T-cell (primary cell): ENCODE results near the gene TNFAIP8L1. TPM values are rescaled to one million over a fixed set of nuclear protein-coding genes. Genes with fewer than 3 reads are reported as not detected.

Source experiments
- ATAC-seq, 4 experiments: fragments of 200-7000 bp in 3 of 4; fragments of 150-1000 bp in 1 of 4; cut with Tn5 transposase; replicated peaks in 1 of 4; 1 replicate in 3 of 4; 2 replicates in 1 of 4; pipeline ENCODE4 v1.10.0; 2021; ENCODE audit warnings: moderate library complexity in 3 of 4, mild to moderate bottlenecking in 2 of 4, moderate number of reproducible peaks in 1 of 4
- CTCF ChIA-PET, 2 donors: fragments of 300-600 bp; sonication (Branson Sonifier 250); formaldehyde crosslinking; loops; one replicate each; lab custom pipeline; 2022; ENCODE audit warnings: antibody characterized with exemption in 2 of 2; lab: Charles Lee
- POLR2A ChIA-PET, 2 donors: fragments of 300-600 bp; sonication (Branson Sonifier 250); formaldehyde crosslinking; loops; one replicate each; lab custom pipeline; 2022; ENCODE audit warnings: antibody characterized with exemption in 2 of 2; lab: Charles Lee
- DNase-seq, 35 experiments: peaks; one replicate each; pipeline versions ENCODE4 v3.0.0 to v3.0.0-alpha.2; 2013 to 2023
- H3K27ac ChIP-seq: one replicate; pipeline ENCODE4 v1.5.1; 2013; ENCODE audit warnings: low read length
- H3K27me3 ChIP-seq, 2 experiments: replicated peaks in 1 of 2; 1 replicate in 1 of 2; 2 replicates in 1 of 2; pipeline versions ENCODE4 v1.6.1 to v1.7.0; 2013; ENCODE audit warnings: low read length in 1 of 2, mixed read lengths in 1 of 2; ENCODE audit not compliant: control insufficient read depth in 2 of 2, insufficient read depth in 2 of 2; ENCODE audit errors: extremely low read depth in 1 of 2
- H3K36me3 ChIP-seq, 2 donors: 1 replicate in 1 of 2; 2 replicates in 1 of 2; pipeline versions ENCODE4 v1.6.1 to v1.7.0; 2013; ENCODE audit warnings: low read length in 1 of 2; ENCODE audit not compliant: control insufficient read depth in 2 of 2, insufficient read depth in 1 of 2; ENCODE audit errors: extremely low read depth in 1 of 2
- H3K4me1 ChIP-seq, 2 experiments: 1 replicate in 1 of 2; 2 replicates in 1 of 2; pipeline versions ENCODE4 v1.6.1 to v1.7.0; 2013; ENCODE audit warnings: low read length in 2 of 2, mixed read lengths in 1 of 2; ENCODE audit not compliant: insufficient read depth in 2 of 2, control insufficient read depth in 1 of 2; ENCODE audit errors: extremely low read depth in 1 of 2
- H3K4me3 ChIP-seq, 2 donors: 1 replicate in 1 of 2; 2 replicates in 1 of 2; pipeline versions ENCODE4 v1.5.1 to v1.7.0; 2013; ENCODE audit warnings: mild to moderate bottlenecking in 2 of 2, low read length in 1 of 2, moderate library complexity in 1 of 2; ENCODE audit not compliant: control insufficient read depth in 1 of 2; ENCODE audit errors: extremely low read depth in 1 of 2
- H3K9me3 ChIP-seq: 2 replicates; pipeline ENCODE4 v1.7.0; 2013
- H3K27ac Mint-ChIP-seq, 2 donors: one replicate each; pipeline ENCODE4 v1.8.0; 2020 to 2021; ENCODE audit warnings: mild to moderate bottlenecking in 2 of 2, mixed read lengths in 2 of 2
- H3K27me3 Mint-ChIP-seq, 2 donors: one replicate each; pipeline ENCODE4 v1.8.0; 2021 to 2022; ENCODE audit warnings: mixed read lengths in 2 of 2
- H3K36me3 Mint-ChIP-seq: one replicate; pipeline ENCODE4 v1.8.0; 2021; ENCODE audit warnings: mixed read lengths
- H3K4me1 Mint-ChIP-seq, 3 donors: one replicate each; pipeline ENCODE4 v1.8.0; 2020 to 2022; ENCODE audit warnings: mixed read lengths in 3 of 3, mild to moderate bottlenecking in 1 of 3
- H3K4me3 Mint-ChIP-seq, 3 donors: one replicate each; pipeline ENCODE4 v1.8.0; 2020 to 2022; ENCODE audit warnings: mild to moderate bottlenecking in 3 of 3, mixed read lengths in 3 of 3, moderate library complexity in 3 of 3
- H3K9me3 Mint-ChIP-seq, 3 donors: one replicate each; pipeline ENCODE4 v1.8.0; 2020 to 2022; ENCODE audit warnings: mixed read lengths in 3 of 3
- WGBS: methylation state at CpG from one replicate; pipeline ENCODE4 v1.1.5; 2013; ENCODE audit warnings: missing lambda C conversion rate; ENCODE audit not compliant: insufficient coverage; 5-methylcytosine and 5-hydroxymethylcytosine counted together
- total RNA-seq, 35 experiments: library from RNA in 6 of 35; stranded (reverse) in 6 of 35; fragments of 120-200 nt in 1 of 35; gene quantifications; one replicate each; pipeline versions ENCODE4 v1.2.1 to v1.2.4 and lab custom pipeline; 2013 to 2026

TNFAIP8L1 gene
- total RNA-seq, 5 donors from 2014 or later (not counting 1 experiment from before 2014, with no cell fraction given): 10.8 to 23.0 (median 19.5) TPM

- Histone ChIP-seq H3K27ac (no peak overlapping the region), H3K4me3 (peak overlapping the region in 1 of 2 donors; percentile 10), H3K27me3 (no peaks in the 10 kb centered on the region), H3K9me3 (no peaks in the 10 kb centered on the region), H3K36me3 (peaks cover 0 to 6% of the 10 kb centered on the region in 2 donors), H3K4me1 (peaks cover 14 to 52% of the 10 kb centered on the region in 2 experiments)
- Mint-ChIP-seq H3K36me3 (no peaks in the 10 kb centered on the region), H3K27ac (peak overlapping the region in 1 of 2 donors; percentile 28), H3K4me1 (peaks cover 27 to 38% (median 35%) of the 10 kb centered on the region in 3 donors), H3K27me3 (no peaks in the 10 kb centered on the region), H3K9me3 (no peaks in the 10 kb centered on the region), H3K4me3 (peak overlapping the region; percentile 25 to 54 (median 54))
- ATAC-seq (no peak), DNase-seq (no peak)
- ChIA-PET POLR2A (interaction anchor here in 1 of 2 donors (0.6 kb wide), 1 partner anchor 26 kb away, joined by 8 read pairs; no protein-coding TSS in a partner anchor), CTCF (interaction anchor here in 1 of 2 donors (0.6 kb wide), 1 partner anchor 1077 kb away, joined by 6 read pairs; no protein-coding TSS in a partner anchor)
- WGBS: 84% methylated on average over 9 of the region's 14 CpGs
Observed at GRCh38 chr19:4641132-4641531, 1.8 kb downstream of the TNFAIP8L1 start.

- no peaks in the 10 kb centered on the region for H3K27me3 Mint-ChIP-seq
- no peak overlapping the region for H3K4me3 ChIP-seq
- no peaks in the 10 kb centered on the region for H3K27me3 ChIP-seq
- H3K27ac Mint-ChIP-seq: no peak overlapping the region
- WGBS: 88% methylated on average over 3 of the region's 6 CpGs
- DNase-seq (no peak), ATAC-seq (no peak)
- H3K4me1 ChIP-seq: peaks cover 10 to 37% of the 10 kb centered on the region in 2 experiments
- no peak overlapping the region for H3K27ac ChIP-seq
- peak overlapping the region in 1 of 3 donors; percentile 16 for H3K4me3 Mint-ChIP-seq
- ChIA-PET POLR2A (no interaction called here), CTCF (no interaction called here)
- no peaks in the 10 kb centered on the region for H3K9me3 Mint-ChIP-seq
- H3K4me1 Mint-ChIP-seq: peaks cover 24 to 30% (median 27%) of the 10 kb centered on the region in 3 donors
- H3K9me3 ChIP-seq: no peaks in the 10 kb centered on the region
- peaks cover 0 to 6% of the 10 kb centered on the region in 2 donors for H3K36me3 ChIP-seq
- H3K36me3 Mint-ChIP-seq: no peaks in the 10 kb centered on the region
Observed at GRCh38 chr19:4642625-4643024, 3.3 kb downstream of the TNFAIP8L1 start.

GRCh38 chr19:4645718-4646117, 6.4 kb downstream of the TNFAIP8L1 start:
- Mint-ChIP-seq H3K27me3 (no peaks in the 10 kb centered on the region), H3K9me3 (no peaks in the 10 kb centered on the region), H3K36me3 (peaks cover 3% of the 10 kb centered on the region), H3K4me1 (peaks cover 10 to 11% (median 10%) of the 10 kb centered on the region in 3 donors), H3K4me3 (no peak overlapping the region), H3K27ac (no peak overlapping the region)
- H3K36me3 ChIP-seq: peaks cover 0 to 10% of the 10 kb centered on the region in 2 donors
- ATAC-seq (no peak), DNase-seq (no peak)
- H3K4me3 ChIP-seq: no peak overlapping the region
- no peaks in the 10 kb centered on the region for H3K9me3 ChIP-seq
- H3K27me3 ChIP-seq: no peaks in the 10 kb centered on the region
- ChIA-PET POLR2A (interaction anchor here in 1 of 2 donors (0.6 kb wide), 1 partner anchor 452 kb away, joined by 3 read pairs; no protein-coding TSS in a partner anchor), CTCF (interaction anchor here (0.6 to 0.7 kb wide), 2 partner anchors 18 to 64 kb away, joined by 3 to 7 read pairs; no protein-coding TSS in a partner anchor)
- no peak overlapping the region for H3K27ac ChIP-seq
- 98% methylated on average over 4 of the region's 4 CpGs for WGBS
- H3K4me1 ChIP-seq: peaks cover 0 to 10% of the 10 kb centered on the region in 2 experiments

GRCh38 chr19:4647676-4648644, 8.6 kb downstream of the TNFAIP8L1 start:
- no peak overlapping the region for H3K27ac Mint-ChIP-seq
- CTCF ChIA-PET: no interaction called here
- WGBS: 79% methylated on average over 15 of the region's 20 CpGs

GRCh38 chr19:4649392-4650047, 10.2 kb downstream of the TNFAIP8L1 start:
- CTCF ChIA-PET: no interaction called here
- H3K27ac Mint-ChIP-seq: no peak overlapping the region
- WGBS: 91% methylated on average over 14 of the region's 19 CpGs

More at GRCh38 chr19:4647676-4648644, 8.6 kb downstream of the TNFAIP8L1 start:
- Histone ChIP-seq H3K27ac (no peak overlapping the region), H3K9me3 (no peaks in the 10 kb centered on the region), H3K36me3 (peaks cover 7 to 13% of the 10 kb centered on the region in 2 donors), H3K4me1 (no peaks in the 10 kb centered on the region), H3K27me3 (no peaks in the 10 kb centered on the region), H3K4me3 (no peak overlapping the region)
- no peaks in the 10 kb centered on the region for H3K9me3 Mint-ChIP-seq
- POLR2A ChIA-PET: no interaction called here
- H3K36me3 Mint-ChIP-seq: peaks cover 3% of the 10 kb centered on the region
- ATAC-seq: no peak
- no peak overlapping the region for H3K4me3 Mint-ChIP-seq
- H3K27me3 Mint-ChIP-seq: no peaks in the 10 kb centered on the region
- peaks cover 0 to 1% (median 0%) of the 10 kb centered on the region in 3 donors for H3K4me1 Mint-ChIP-seq
- no peak for DNase-seq

GRCh38 chr19:4650159-4650558, 10.8 kb downstream of the TNFAIP8L1 start:
- no peak for ATAC-seq
- peaks cover 12 to 17% of the 10 kb centered on the region in 2 donors for H3K36me3 ChIP-seq
- no peak overlapping the region for H3K4me3 Mint-ChIP-seq
- H3K27ac Mint-ChIP-seq: no peak overlapping the region
- no peak overlapping the region for H3K27ac ChIP-seq
- H3K27me3 ChIP-seq: no peaks in the 10 kb centered on the region
- DNase-seq: no peak
- peaks cover 10% of the 10 kb centered on the region for H3K36me3 Mint-ChIP-seq
- 92% methylated on average over 2 of the region's 2 CpGs for WGBS
- no peaks in the 10 kb centered on the region for H3K4me1 ChIP-seq
- ChIA-PET POLR2A (no interaction called here), CTCF (no interaction called here)
- no peaks in the 10 kb centered on the region for H3K9me3 ChIP-seq
- H3K4me1 Mint-ChIP-seq: peaks cover 0 to 1% (median 0%) of the 10 kb centered on the region in 3 donors
- H3K9me3 Mint-ChIP-seq: no peaks in the 10 kb centered on the region
- no peak overlapping the region for H3K4me3 ChIP-seq
- H3K27me3 Mint-ChIP-seq: no peaks in the 10 kb centered on the region

More at GRCh38 chr19:4649392-4650047, 10.2 kb downstream of the TNFAIP8L1 start:
- POLR2A ChIA-PET: no interaction called here
- H3K4me1 Mint-ChIP-seq: peaks cover 0 to 1% (median 0%) of the 10 kb centered on the region in 3 donors
- no peaks in the 10 kb centered on the region for H3K27me3 Mint-ChIP-seq
- DNase-seq (no peak), ATAC-seq (no peak)
- peaks cover 9 to 13% of the 10 kb centered on the region in 2 donors for H3K36me3 ChIP-seq
- H3K4me1 ChIP-seq: no peaks in the 10 kb centered on the region
- no peaks in the 10 kb centered on the region for H3K9me3 Mint-ChIP-seq
- H3K4me3 Mint-ChIP-seq: no peak overlapping the region
- no peaks in the 10 kb centered on the region for H3K9me3 ChIP-seq
- H3K36me3 Mint-ChIP-seq: peaks cover 4% of the 10 kb centered on the region
- H3K4me3 ChIP-seq: no peak overlapping the region
- no peak overlapping the region for H3K27ac ChIP-seq
- H3K27me3 ChIP-seq: no peaks in the 10 kb centered on the region
